HepG2 (cell line): Measurements from ENCODE around the gene PIH1D2. TPM values are rescaled to one million over a fixed set of nuclear protein-coding genes. Genes with fewer than 3 reads are reported as not detected.
A peak's percentile ranks its signal among the peaks of the same experiment; 100 is the strongest.

Source experiments
- FOXA1 ChIP-seq, 2 experiments: fragments of 450-650 bp in 1 of 2; sonication (generic) in 1 of 2; formaldehyde crosslinking in 1 of 2; IDR thresholded peaks; 2 replicates each; pipeline versions ENCODE4 v1.4.0 to v1.6.1; 2016 to 2020; ENCODE audit warnings: missing genetic modification reagents in 1 of 2
- HBP1 ChIP-seq: IDR thresholded peaks from 2 replicates; pipeline ENCODE4 v1.6.1; 2016; ENCODE audit warnings: low read depth, control low read depth
- HDAC1 ChIP-seq: sonication (generic); formaldehyde crosslinking; IDR thresholded peaks from 2 replicates; pipeline ENCODE4 v1.5.1; 2020; ENCODE audit warnings: mild to moderate bottlenecking, missing genetic modification reagents
- KLF11 ChIP-seq: IDR thresholded peaks from 2 replicates; pipeline ENCODE4 v1.6.1; 2016; ENCODE audit warnings: missing compliant biosample characterization
- MIER2 ChIP-seq: IDR thresholded peaks from 2 replicates; pipeline ENCODE4 v1.6.1; 2016; ENCODE audit warnings: missing biosample characterization, missing genetic modification reagents
- MTF1 ChIP-seq: sonication (generic); formaldehyde crosslinking; IDR thresholded peaks from 2 replicates; pipeline ENCODE4 v1.5.0; 2020; ENCODE audit warnings: missing genetic modification reagents
- PRDM15 ChIP-seq: sonication (generic); formaldehyde crosslinking; IDR thresholded peaks from 2 replicates; pipeline ENCODE4 v1.4.0; 2020; ENCODE audit warnings: missing genetic modification reagents
- UBTF ChIP-seq: sonication (generic); formaldehyde crosslinking; IDR thresholded peaks from 2 replicates; pipeline ENCODE4 v1.4.0; 2020; ENCODE audit warnings: mild to moderate bottlenecking, missing genetic modification reagents
- ZBED4 ChIP-seq: sonication (generic); formaldehyde crosslinking; IDR thresholded peaks from 2 replicates; pipeline ENCODE4 v1.4.0; 2020; ENCODE audit warnings: missing genetic modification reagents, borderline replicate concordance
- ZNF616 ChIP-seq: sonication (generic); formaldehyde crosslinking; IDR thresholded peaks from 2 replicates; pipeline ENCODE4 v1.5.0; 2020; ENCODE audit warnings: low read depth, mild to moderate bottlenecking, missing genetic modification reagents
- ZNF687 ChIP-seq: sonication (generic); formaldehyde crosslinking; IDR thresholded peaks from 2 replicates; pipeline ENCODE4 v1.5.1; 2020; ENCODE audit warnings: mild to moderate bottlenecking, missing genetic modification reagents, moderate library complexity
- polyA plus RNA-seq, 8 experiments: library from polyadenylated mRNA; depleted of rRNA in 3 of 8; stranded (reverse) in 7 of 8; unstranded in 1 of 8; fragments of >200 nt; fragmentation: Illumina TruSeq in 4 of 8; extraction: Trizol in 4 of 8; gene quantifications; 2 replicates each; pipeline versions ENCODE4 v1.2.1 to v1.2.3, GENCODE V29; 2011 to 2016; ENCODE audit warnings: low read depth in 4 of 8, missing spikeins in 1 of 8, mixed read lengths in 1 of 8; ENCODE audit not compliant: insufficient read depth in 1 of 8
- total RNA-seq, 5 experiments: library from RNA; depleted of rRNA; stranded (reverse); fragments of >200 nt; fragmentation: Illumina TruSeq; extraction: Trizol; gene quantifications; 2 replicates each; pipeline ENCODE4 v1.2.3, GENCODE V29; 2016; ENCODE audit warnings: low read depth in 1 of 5

PIH1D2 gene
- total and polyA plus RNA-seq, 2 of the 13 experiments (the other 11 are each of a cell fraction or from before 2014, with no cell fraction given), result 0.49 to 2.7 TPM

GRCh38 chr11:112024773-112025678 lies 48.8 kb downstream of the PIH1D2 start, which contains the start of gene DLAT (continued):
- TF ChIP-seq MIER2 (CRISPR knock-in tag), result no peak
- TF ChIP-seq KLF11 (CRISPR knock-in tag), result no peak; the same call in 1 of the 2 replicates
- TF ChIP-seq ZNF616, result peak; percentile 37; the same call in 1 of the 2 replicates
- TF ChIP-seq HDAC1 (CRISPR knock-in tag), result peak; percentile 94
- TF ChIP-seq UBTF (CRISPR knock-in tag), result peak; percentile 79
- peak; percentile 69; the same call in 1 of the 2 replicates for TF ChIP-seq HBP1 (CRISPR knock-in tag)
- TF ChIP-seq MTF1 (CRISPR knock-in tag), result no peak
- TF ChIP-seq ZBED4 (CRISPR knock-in tag), result peak; percentile 21; the same call in 1 of the 2 replicates
- peak; percentile 99 for TF ChIP-seq ZNF687
- peak; percentile 99 for TF ChIP-seq PRDM15 (CRISPR knock-in tag)
- no peak for TF ChIP-seq FOXA1 (IDR thresholded peaks at IDR 0.05)
- TF ChIP-seq FOXA1 (CRISPR knock-in tag; IDR thresholded peaks at IDR 0.05), result peak; percentile 13; the same call in 1 of the 2 replicates
